Hepatocyte (in vitro differentiated cells): ENCODE data around the gene GDPD4.

Experiments
- CTCF ChIP-seq: fragments of 200-600 bp; sonication (generic); IDR thresholded peaks from 2 replicates; pipeline ENCODE4 v1.5.1; 2016; ENCODE audit warnings: antibody characterized with exemption, mild to moderate bottlenecking; ENCODE audit not compliant: poor library complexity
- EZH2 ChIP-seq: fragments of 200-600 bp; sonication (generic); IDR thresholded peaks from 2 replicates; pipeline ENCODE4 v1.6.1; 2016; ENCODE audit warnings: antibody characterized with exemption, mild to moderate bottlenecking, borderline replicate concordance
- EZH2phosphoT487 ChIP-seq: fragments of 200-600 bp; sonication (generic); IDR thresholded peaks from one replicate; pipeline ENCODE4 v1.6.1; 2018; ENCODE audit warnings: antibody characterized with exemption, mild to moderate bottlenecking, low read depth, moderate library complexity; ENCODE audit not compliant: unreplicated experiment, severe bottlenecking

- TF ChIP-seq CTCF = no peak
- TF ChIP-seq EZH2phosphoT487 = no peak
- TF ChIP-seq EZH2 = no peak
Measured at GRCh38 chr11:77340501-77340900, 39.0 kb upstream of the GDPD4 start.
